Peyer's patch (tissue), 4 donors: Measurements from ENCODE around the gene DGCR8.

Source experiments
- POLR2A ChIP-seq, 2 donors: fragments of 450-650 bp; IDR thresholded peaks; one replicate each; pipeline ENCODE4 v1.5.1; 2017; ENCODE audit warnings: antibody characterized with exemption in 2 of 2, mild to moderate bottlenecking in 2 of 2, moderate library complexity in 2 of 2
- TF ChIP-seq, protein P1 (sequence below), 6 experiments: fragments of 450-650 bp in 4 of 6; fragments of 200-600 bp in 2 of 6; sonication (generic) in 1 of 6; IDR thresholded peaks; one replicate each; pipeline ENCODE4 v1.5.1; 2017 to 2019; ENCODE audit warnings: antibody characterized with exemption in 6 of 6, mild to moderate bottlenecking in 3 of 6, moderate library complexity in 1 of 6

DNA sequence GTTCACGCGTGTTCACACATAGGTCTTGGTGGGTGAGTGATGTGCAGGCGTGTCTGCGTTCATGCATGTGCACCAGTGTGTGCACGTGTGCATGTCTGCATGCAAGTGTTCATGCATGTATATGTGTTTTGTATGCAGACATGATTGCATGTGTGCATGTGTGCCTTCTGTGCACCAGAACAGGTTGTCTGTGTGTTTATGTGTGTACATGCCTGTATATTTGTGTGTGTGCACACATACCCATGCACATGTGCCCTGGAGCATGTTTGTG, 56.5 kb downstream of the DGCR8 start:
- TF ChIP-seq, protein P1, sequence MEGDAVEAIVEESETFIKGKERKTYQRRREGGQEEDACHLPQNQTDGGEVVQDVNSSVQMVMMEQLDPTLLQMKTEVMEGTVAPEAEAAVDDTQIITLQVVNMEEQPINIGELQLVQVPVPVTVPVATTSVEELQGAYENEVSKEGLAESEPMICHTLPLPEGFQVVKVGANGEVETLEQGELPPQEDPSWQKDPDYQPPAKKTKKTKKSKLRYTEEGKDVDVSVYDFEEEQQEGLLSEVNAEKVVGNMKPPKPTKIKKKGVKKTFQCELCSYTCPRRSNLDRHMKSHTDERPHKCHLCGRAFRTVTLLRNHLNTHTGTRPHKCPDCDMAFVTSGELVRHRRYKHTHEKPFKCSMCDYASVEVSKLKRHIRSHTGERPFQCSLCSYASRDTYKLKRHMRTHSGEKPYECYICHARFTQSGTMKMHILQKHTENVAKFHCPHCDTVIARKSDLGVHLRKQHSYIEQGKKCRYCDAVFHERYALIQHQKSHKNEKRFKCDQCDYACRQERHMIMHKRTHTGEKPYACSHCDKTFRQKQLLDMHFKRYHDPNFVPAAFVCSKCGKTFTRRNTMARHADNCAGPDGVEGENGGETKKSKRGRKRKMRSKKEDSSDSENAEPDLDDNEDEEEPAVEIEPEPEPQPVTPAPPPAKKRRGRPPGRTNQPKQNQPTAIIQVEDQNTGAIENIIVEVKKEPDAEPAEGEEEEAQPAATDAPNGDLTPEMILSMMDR (IDR thresholded peaks at IDR 0.05): no peak
- no peak for TF ChIP-seq POLR2A (IDR thresholded peaks at IDR 0.05)
